ENCODE measurements around the gene ATXN7L1. TPM values are rescaled to one million over a fixed set of nuclear protein-coding genes. Genes with fewer than 3 reads are reported as not detected.
"Not testable (repeated sequence)": the region's sequence is repeated elsewhere in the genome, so short reads cannot be mapped to it uniquely, and the experiment has no call there.

Gene ATXN7L1
- total and polyA plus RNA-seq, 8 donors, result 2.3 to 9.3 (median 5.0) TPM

GRCh38 chr7:105698531-105698930, 177.9 kb downstream of the ATXN7L1 start:
- no peak overlapping the region for H3K4me3 ChIP-seq
- no peaks in the 10 kb centered on the region for H3K9me3 ChIP-seq
- no peaks in the 10 kb centered on the region for H3K27me3 ChIP-seq
- no peaks in the 10 kb centered on the region for H3K4me1 ChIP-seq
- TF ChIP-seq CTCF (IDR thresholded peaks at IDR 0.05), result no peak
- ATAC-seq (no peak), FAIRE-seq (no peak), DNase-seq (no peak)
- no peaks in the 10 kb centered on the region for H3K36me3 ChIP-seq
- intact Hi-C loops (cut with DNase I), result no loop called here
- 92 to 97% methylated on average over 6 of the region's 6 CpGs for WGBS, 2 donors
- no peak overlapping the region for H3K27ac ChIP-seq

- DNase-seq, result no peak
- Histone ChIP-seq H3K27me3 (no peaks in the 10 kb centered on the region), H3K4me3 (no peak overlapping the region), H3K4me1 (no peaks in the 10 kb centered on the region), H3K9me3 (no peaks in the 10 kb centered on the region), H3K27ac (no peak overlapping the region), H3K36me3 (no peaks in the 10 kb centered on the region)
- no peak for ATAC-seq
- WGBS, 2 donors, result 97 to 99% methylated on average over 5 of the region's 5 CpGs
- intact Hi-C loops (cut with DNase I), result no loop called here
- TF ChIP-seq CTCF (IDR thresholded peaks at IDR 0.05), result no peak
- FAIRE-seq, result no peak
Observed at GRCh38 chr7:105697753-105698152, 178.6 kb downstream of the ATXN7L1 start.

- H3K4me3 ChIP-seq; H3K27me3 ChIP-seq; intact Hi-C loops (cut with DNase I); DNase-seq; H3K36me3 ChIP-seq; H3K27ac ChIP-seq; H3K4me1 ChIP-seq; ATAC-seq; H3K9me3 ChIP-seq; FAIRE-seq: not testable (repeated sequence)
- 82 to 83% methylated on average over 10 to 11 of the region's 11 CpGs for WGBS, 2 donors
Observed at GRCh38 chr7:105697169-105697568, 179.2 kb downstream of the ATXN7L1 start.

GRCh38 chr7:105693576-105693975, 182.8 kb downstream of the ATXN7L1 start:
- Histone ChIP-seq H3K4me1 (peaks cover 0 to 3% (median 0%) of the 10 kb centered on the region in 3 donors), H3K9me3 (no peaks in the 10 kb centered on the region), H3K36me3 (no peaks in the 10 kb centered on the region), H3K4me3 (no peak overlapping the region), H3K27me3 (no peaks in the 10 kb centered on the region), H3K27ac (no peak overlapping the region)
- DNase-seq (no peak), ATAC-seq (no peak), FAIRE-seq (no peak)
- TF ChIP-seq CTCF (IDR thresholded peaks at IDR 0.05), result no peak
- intact Hi-C loops (cut with DNase I), result no loop called here
- 98 to 99% methylated on average over 3 of the region's 3 CpGs for WGBS, 2 donors

GRCh38 chr7:105691680-105692564, 184.5 kb downstream of the ATXN7L1 start:
- Histone ChIP-seq H3K4me1 (peaks cover 0 to 3% (median 0%) of the 10 kb centered on the region in 3 donors), H3K27ac (peak overlapping the region in 3 of 4 donors; percentile 6 to 47 (median 14)), H3K9me3 (no peaks in the 10 kb centered on the region), H3K4me3 (peak overlapping the region; percentile 3 to 40 (median 26)), H3K27me3 (no peaks in the 10 kb centered on the region), H3K36me3 (no peaks in the 10 kb centered on the region)
- DNase-seq (peak; percentile 69 to 80 (median 76)), ATAC-seq (peak; percentile 96 to 98 (median 97)), FAIRE-seq (no peak)
- WGBS, 2 donors, result 5% methylated on average over 21 of the region's 21 CpGs
- intact Hi-C loops (cut with DNase I), result no loop called here
- TF ChIP-seq CTCF (IDR thresholded peaks at IDR 0.05), result no peak
